Stimulated activated CD8-positive, alpha-beta memory T cell treated with anti-CD3 and anti-CD28 coated beads, Interleukin-15, amount 100 ng/mL, for 24 hours (primary cell): ENCODE results near the gene SLC25A12.

ENCODE experiments used
- DNase-seq: peaks from one replicate; pipeline ENCODE4 v3.0.0-alpha.2; 2020; ENCODE audit warnings: low read depth

The SLC25A12 gene

GRCh38 chr2:171883275-171883893, 10.7 kb downstream of the SLC25A12 start:
- no peak for DNase-seq

GRCh38 chr2:171882089-171882769, 11.8 kb downstream of the SLC25A12 start:
- DNase-seq = no peak

GRCh38 chr2:171880774-171881173, 13.3 kb downstream of the SLC25A12 start:
- DNase-seq = no peak

GRCh38 chr2:171879865-171880264, 14.2 kb downstream of the SLC25A12 start:
- DNase-seq = no peak

GRCh38 chr2:171878481-171878993, 15.5 kb downstream of the SLC25A12 start:
- no peak for DNase-seq

GRCh38 chr2:171874963-171875362, 19.1 kb downstream of the SLC25A12 start:
- DNase-seq = no peak

- no peak for DNase-seq
Measured at GRCh38 chr2:171874517-171874916, 19.5 kb downstream of the SLC25A12 start.

GRCh38 chr2:171864357-171864985, 29.6 kb downstream of the SLC25A12 start:
- DNase-seq = no peak

GRCh38 chr2:171862501-171862900, 31.5 kb downstream of the SLC25A12 start:
- no peak for DNase-seq

GRCh38 chr2:171858397-171858958, 35.6 kb downstream of the SLC25A12 start:
- DNase-seq = no peak

- DNase-seq = no peak
Measured at GRCh38 chr2:171855401-171855800, 38.6 kb downstream of the SLC25A12 start.

GRCh38 chr2:171852366-171852888, 41.6 kb downstream of the SLC25A12 start:
- DNase-seq = no peak

- no peak for DNase-seq
Measured at GRCh38 chr2:171847627-171848026, 46.4 kb downstream of the SLC25A12 start.

GRCh38 chr2:171846894-171847293, 47.1 kb downstream of the SLC25A12 start:
- DNase-seq = no peak

GRCh38 chr2:171841996-171842395, 52.0 kb downstream of the SLC25A12 start:
- DNase-seq = no peak

- DNase-seq = no peak
Measured at GRCh38 chr2:171837736-171838135, 56.3 kb downstream of the SLC25A12 start.

- no peak for DNase-seq
Measured at GRCh38 chr2:171836146-171836910, 57.7 kb downstream of the SLC25A12 start.

- no peak for DNase-seq
Measured at GRCh38 chr2:171835386-171835785, 58.7 kb downstream of the SLC25A12 start.

GRCh38 chr2:171834286-171834685, 59.8 kb downstream of the SLC25A12 start:
- no peak for DNase-seq

- no peak for DNase-seq
Measured at GRCh38 chr2:171832489-171832888, 61.6 kb downstream of the SLC25A12 start.

- DNase-seq = no peak
Measured at GRCh38 chr2:171830039-171830438, 64.0 kb downstream of the SLC25A12 start.

- no peak for DNase-seq
Measured at GRCh38 chr2:171824086-171824485, 70.0 kb downstream of the SLC25A12 start.
